ENCODE data around the gene SLC38A1. TPM values are rescaled to one million over a fixed set of nuclear protein-coding genes. Genes with fewer than 3 reads are reported as not detected.
"Not testable (repeated sequence)": the region's sequence is repeated elsewhere in the genome, so short reads cannot be mapped to it uniquely, and the experiment has no call there.

SLC38A1 gene
- total RNA-seq, 2 experiments from 2014 or later = 114 to 163 TPM

DNA sequence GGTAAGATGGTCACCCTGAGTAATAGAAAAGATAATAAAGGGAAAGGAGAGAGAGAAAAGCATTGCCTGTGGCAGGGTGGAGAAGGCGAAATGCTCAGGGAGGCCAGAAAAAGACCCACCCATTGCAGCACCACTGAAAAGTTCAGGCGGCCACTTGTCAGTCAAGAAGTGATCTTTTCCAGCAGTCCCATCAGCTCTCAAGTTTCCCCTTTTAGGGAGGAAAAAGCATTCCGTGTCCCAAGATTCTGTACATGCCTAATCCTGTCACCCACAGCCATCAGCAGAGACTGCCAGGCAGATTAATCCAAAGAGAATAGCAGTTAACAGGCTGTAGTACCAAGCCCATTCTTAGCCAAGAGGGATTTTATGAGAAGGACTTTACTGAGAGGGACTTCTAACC lies 11.9 kb downstream of the SLC38A1 start:
- Histone ChIP-seq H3K27ac (ENCODE audit: low read depth, low read length, poor library complexity, severe bottlenecking) (no peak overlapping the region), H2AFZ (ENCODE audit: low read length) (no peak overlapping the region), H3K4me3 (ENCODE audit: low read depth, low read length, poor library complexity, severe bottlenecking) (no peak overlapping the region), H4K20me1 (ENCODE audit: insufficient read depth, low read length) (peaks cover 32% of the 10 kb centered on the region), H3K4me2 (ENCODE audit: low read length) (no peak overlapping the region), H3K9me3 (ENCODE audit: low read length) (peaks cover 17% of the 10 kb centered on the region; the same call in 1 of the 2 replicates), H3K4me1 (ENCODE audit: insufficient read depth, low read length, poor library complexity, severe bottlenecking) (peaks cover 5% of the 10 kb centered on the region), H3K9me2 (ENCODE audit: insufficient read depth, low read length) (no peaks in the 10 kb centered on the region), H3K36me3 (ENCODE audit: insufficient read depth, low read length) (peaks cover 98% of the 10 kb centered on the region), H3K79me2 (ENCODE audit: insufficient read depth, low read depth, low read length) (peaks cover 100% of the 10 kb centered on the region)
- CTCF ChIA-PET (ENCODE audit: unreplicated experiment) = no interaction called here
- no peak for TF ChIP-seq EZH2phosphoT487 (IDR thresholded peaks at IDR 0.05; ENCODE audit: borderline replicate concordance, low read depth, low read length)
- TF ChIP-seq, protein P1, sequence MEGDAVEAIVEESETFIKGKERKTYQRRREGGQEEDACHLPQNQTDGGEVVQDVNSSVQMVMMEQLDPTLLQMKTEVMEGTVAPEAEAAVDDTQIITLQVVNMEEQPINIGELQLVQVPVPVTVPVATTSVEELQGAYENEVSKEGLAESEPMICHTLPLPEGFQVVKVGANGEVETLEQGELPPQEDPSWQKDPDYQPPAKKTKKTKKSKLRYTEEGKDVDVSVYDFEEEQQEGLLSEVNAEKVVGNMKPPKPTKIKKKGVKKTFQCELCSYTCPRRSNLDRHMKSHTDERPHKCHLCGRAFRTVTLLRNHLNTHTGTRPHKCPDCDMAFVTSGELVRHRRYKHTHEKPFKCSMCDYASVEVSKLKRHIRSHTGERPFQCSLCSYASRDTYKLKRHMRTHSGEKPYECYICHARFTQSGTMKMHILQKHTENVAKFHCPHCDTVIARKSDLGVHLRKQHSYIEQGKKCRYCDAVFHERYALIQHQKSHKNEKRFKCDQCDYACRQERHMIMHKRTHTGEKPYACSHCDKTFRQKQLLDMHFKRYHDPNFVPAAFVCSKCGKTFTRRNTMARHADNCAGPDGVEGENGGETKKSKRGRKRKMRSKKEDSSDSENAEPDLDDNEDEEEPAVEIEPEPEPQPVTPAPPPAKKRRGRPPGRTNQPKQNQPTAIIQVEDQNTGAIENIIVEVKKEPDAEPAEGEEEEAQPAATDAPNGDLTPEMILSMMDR (conservative IDR thresholded peaks at IDR 0.05; ENCODE audit: low read length) = no peak
- POLR2A ChIA-PET = interaction anchor here (1.1 kb wide), 1 partner anchor 52 kb away, joined by 4 read pairs; no protein-coding TSS in a partner anchor
- no peak for DNase-seq (ENCODE audit: low spot score)
- intact Hi-C loops (cut with micrococcal nuclease; ENCODE audit: unreplicated experiment) = no loop called here
- BruUV-seq (replicated peaks) = no TSS peak

DNA sequence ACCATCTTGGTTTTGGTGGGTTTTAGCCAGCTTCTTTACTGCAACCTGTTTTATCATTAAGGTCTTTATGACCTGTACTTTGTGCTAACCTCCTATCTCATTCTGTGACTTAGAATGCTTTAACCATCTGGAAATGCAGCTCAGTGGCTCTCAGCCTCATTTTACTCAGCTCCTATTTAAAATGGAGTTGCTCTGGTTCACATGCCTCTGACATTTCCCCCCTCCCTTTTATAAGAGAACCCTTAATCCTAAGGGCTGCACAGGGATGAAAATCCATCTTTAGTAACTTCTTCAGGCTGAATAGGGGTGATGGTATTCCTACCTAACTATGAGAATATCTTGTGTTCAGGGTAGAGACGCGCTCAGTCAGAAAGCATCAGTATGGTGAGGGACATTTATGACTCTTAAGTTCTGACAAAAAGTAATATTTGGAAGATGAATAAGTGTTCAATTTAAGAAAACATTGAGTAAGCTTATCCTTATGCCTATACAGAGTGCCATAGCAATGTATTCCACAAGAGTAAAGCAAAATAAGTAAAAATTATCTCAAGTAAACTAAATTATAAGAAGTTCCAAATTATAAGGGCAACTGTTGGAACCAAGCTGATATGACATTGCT lies 15.2 kb downstream of the SLC38A1 start:
- BruUV-seq (replicated peaks) = no TSS peak
- no peaks in the 10 kb centered on the region for H3K4me1 ChIP-seq (ENCODE audit: insufficient read depth, low read length, poor library complexity, severe bottlenecking)
- peaks cover 18% of the 10 kb centered on the region; the same call in 1 of the 2 replicates for H3K9me3 ChIP-seq (ENCODE audit: low read length)
- no peak overlapping the region for H3K4me2 ChIP-seq (ENCODE audit: low read length)
- TF ChIP-seq, protein P1 (conservative IDR thresholded peaks at IDR 0.05; ENCODE audit: low read length) = no peak
- no peak for TF ChIP-seq EZH2phosphoT487 (IDR thresholded peaks at IDR 0.05; ENCODE audit: borderline replicate concordance, low read depth, low read length)
- no peaks in the 10 kb centered on the region for H3K9me2 ChIP-seq (ENCODE audit: insufficient read depth, low read length)
- H3K36me3 ChIP-seq (ENCODE audit: insufficient read depth, low read length) = peaks cover 97% of the 10 kb centered on the region
- DNase-seq (ENCODE audit: low spot score) = no peak
- no peak overlapping the region for H3K27ac ChIP-seq (ENCODE audit: low read depth, low read length, poor library complexity, severe bottlenecking)
- CTCF ChIA-PET (ENCODE audit: unreplicated experiment) = no interaction called here
- no peak overlapping the region for H3K4me3 ChIP-seq (ENCODE audit: low read depth, low read length, poor library complexity, severe bottlenecking)
- H3K79me2 ChIP-seq (ENCODE audit: insufficient read depth, low read depth, low read length) = peaks cover 99% of the 10 kb centered on the region
- POLR2A ChIA-PET = interaction anchor here (0.7 to 1.1 kb wide), 2 partner anchors 10 to 54 kb away, joined by 3 read pairs; no protein-coding TSS in a partner anchor
- peaks cover 5% of the 10 kb centered on the region; the same call in 1 of the 2 replicates for H4K20me1 ChIP-seq (ENCODE audit: insufficient read depth, low read length)
- intact Hi-C loops (cut with micrococcal nuclease; ENCODE audit: unreplicated experiment) = no loop called here
- no peak overlapping the region for H2AFZ ChIP-seq (ENCODE audit: low read length)

DNA sequence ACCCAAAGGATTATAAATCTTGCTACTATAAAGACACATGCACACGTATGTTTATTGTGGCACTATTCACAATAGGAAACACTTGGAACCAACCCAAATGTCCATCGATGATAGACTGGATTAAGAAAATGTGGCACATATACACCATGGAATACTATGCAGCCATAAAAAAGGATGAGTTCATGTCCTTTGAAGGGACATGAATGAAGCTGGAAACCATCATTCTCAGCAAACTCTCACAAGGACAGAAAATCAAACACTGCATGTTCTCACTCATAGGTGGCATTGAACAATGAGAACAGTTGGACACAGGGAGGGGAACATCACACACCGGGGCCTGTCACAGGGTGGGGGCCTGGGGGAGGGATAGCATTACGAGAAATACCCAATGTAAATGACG lies 16.8 kb downstream of the SLC38A1 start:
- peaks cover 18% of the 10 kb centered on the region; the same call in 1 of the 2 replicates for H3K9me3 ChIP-seq (ENCODE audit: low read length)
- H2AFZ ChIP-seq (ENCODE audit: low read length); DNase-seq (ENCODE audit: low spot score); H3K4me3 ChIP-seq (ENCODE audit: low read depth, low read length, poor library complexity, severe bottlenecking); BruUV-seq (replicated peaks); H3K4me2 ChIP-seq (ENCODE audit: low read length); H3K27ac ChIP-seq (ENCODE audit: low read depth, low read length, poor library complexity, severe bottlenecking); POLR2A ChIA-PET; H4K20me1 ChIP-seq (ENCODE audit: insufficient read depth, low read length); intact Hi-C loops (cut with micrococcal nuclease; ENCODE audit: unreplicated experiment); H3K9me2 ChIP-seq (ENCODE audit: insufficient read depth, low read length); H3K4me1 ChIP-seq (ENCODE audit: insufficient read depth, low read length, poor library complexity, severe bottlenecking); CTCF ChIA-PET (ENCODE audit: unreplicated experiment): not testable (repeated sequence)
- peaks cover 94% of the 10 kb centered on the region for H3K36me3 ChIP-seq (ENCODE audit: insufficient read depth, low read length)
- H3K79me2 ChIP-seq (ENCODE audit: insufficient read depth, low read depth, low read length) = peaks cover 98% of the 10 kb centered on the region

DNA sequence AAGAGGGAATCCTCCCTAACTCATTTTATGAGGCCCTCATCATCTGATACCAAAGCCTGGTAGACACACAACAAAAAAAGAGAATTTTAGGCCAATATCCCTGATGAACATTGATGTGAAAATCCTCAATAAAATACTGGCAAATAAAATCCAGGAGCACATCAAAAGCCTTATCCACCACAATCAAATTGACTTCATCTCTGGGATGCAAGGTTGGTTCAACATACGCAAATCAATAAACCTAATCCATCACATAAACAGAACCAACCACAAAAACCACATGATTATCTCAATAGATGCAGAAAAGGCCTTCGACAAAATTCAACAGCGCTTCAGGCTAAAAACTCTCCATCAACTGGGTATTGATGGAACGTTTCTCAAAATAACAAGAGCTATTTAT lies 18.9 kb downstream of the SLC38A1 start:
- H3K4me3 ChIP-seq (ENCODE audit: low read depth, low read length, poor library complexity, severe bottlenecking); H3K27ac ChIP-seq (ENCODE audit: low read depth, low read length, poor library complexity, severe bottlenecking); H3K9me2 ChIP-seq (ENCODE audit: insufficient read depth, low read length); H3K4me2 ChIP-seq (ENCODE audit: low read length); H4K20me1 ChIP-seq (ENCODE audit: insufficient read depth, low read length); CTCF ChIA-PET (ENCODE audit: unreplicated experiment); DNase-seq (ENCODE audit: low spot score); BruUV-seq (replicated peaks); H2AFZ ChIP-seq (ENCODE audit: low read length); intact Hi-C loops (cut with micrococcal nuclease; ENCODE audit: unreplicated experiment); H3K4me1 ChIP-seq (ENCODE audit: insufficient read depth, low read length, poor library complexity, severe bottlenecking); POLR2A ChIA-PET: not testable (repeated sequence)
- H3K79me2 ChIP-seq (ENCODE audit: insufficient read depth, low read depth, low read length) = peaks cover 98% of the 10 kb centered on the region
- peaks cover 22% of the 10 kb centered on the region for H3K9me3 ChIP-seq (ENCODE audit: low read length)
- H3K36me3 ChIP-seq (ENCODE audit: insufficient read depth, low read length) = peaks cover 94% of the 10 kb centered on the region

All from OCI-LY7 (cell line).